Liver (tissue), 9 donors: ENCODE data around the gene LSM4. TPM values are rescaled to one million over a fixed set of nuclear protein-coding genes. Genes with fewer than 3 reads are reported as not detected.

Experiments
- DNase-seq: peaks from one replicate; pipeline ENCODE4 v3.0.0-alpha.2; 2017; ENCODE audit warnings: low spot score
- H3K27ac ChIP-seq, 2 donors: one replicate each; pipeline ENCODE4 v1.7.0; 2013; ENCODE audit warnings: inconsistent platforms in 2 of 2, low read length in 2 of 2, control low read depth in 1 of 2, low read depth in 1 of 2, mild to moderate bottlenecking in 1 of 2
- H3K27me3 ChIP-seq, 4 donors: one replicate each; pipeline versions ENCODE4 v1.6.1 to v1.7.0; 2013; ENCODE audit warnings: low read length in 3 of 4, inconsistent platforms in 1 of 4, mild to moderate bottlenecking in 1 of 4, moderate library complexity in 1 of 4; ENCODE audit not compliant: control insufficient read depth in 4 of 4, insufficient read depth in 4 of 4
- H3K36me3 ChIP-seq, 4 donors: one replicate each; pipeline versions ENCODE4 v1.6.1 to v1.7.0; 2013; ENCODE audit warnings: low read length in 3 of 4, mild to moderate bottlenecking in 3 of 4, low read depth in 1 of 4, moderate library complexity in 1 of 4; ENCODE audit not compliant: control insufficient read depth in 4 of 4, insufficient read depth in 3 of 4
- H3K4me1 ChIP-seq, 4 donors: one replicate each; pipeline versions ENCODE4 v1.6.1 to v1.7.0; 2013; ENCODE audit warnings: low read length in 3 of 4, mild to moderate bottlenecking in 3 of 4, moderate library complexity in 1 of 4; ENCODE audit not compliant: control insufficient read depth in 4 of 4, insufficient read depth in 4 of 4
- H3K4me3 ChIP-seq, 3 donors: one replicate each; pipeline versions ENCODE4 v1.6.1 to v1.7.0; 2013; ENCODE audit warnings: low read length in 3 of 3, control low read depth in 1 of 3, low read depth in 1 of 3, mild to moderate bottlenecking in 1 of 3
- H3K9ac ChIP-seq, 2 donors: one replicate each; pipeline ENCODE4 v1.7.0; 2013; ENCODE audit warnings: low read length in 2 of 2, mild to moderate bottlenecking in 2 of 2, moderate library complexity in 2 of 2, control low read depth in 1 of 2, low read depth in 1 of 2
- H3K9me3 ChIP-seq, 4 donors: one replicate each; pipeline versions ENCODE4 v1.6.1 to v1.7.0; 2013; ENCODE audit warnings: low read length in 3 of 4; ENCODE audit not compliant: control insufficient read depth in 4 of 4
- EGR1 ChIP-seq, 2 donors: IDR thresholded peaks; 2 replicates each; pipeline ENCODE4 v1.6.1; 2016 to 2018; ENCODE audit warnings: antibody characterized with exemption in 2 of 2, low read depth in 2 of 2
- FOXA1 ChIP-seq: IDR thresholded peaks from 2 replicates; pipeline ENCODE4 v1.6.1; 2016; ENCODE audit warnings: antibody characterized with exemption
- FOXA2 ChIP-seq: IDR thresholded peaks from 2 replicates; pipeline ENCODE4 v1.6.1; 2016; ENCODE audit warnings: antibody characterized with exemption
- GABPA ChIP-seq, 2 donors: IDR thresholded peaks in 1 of 2; conservative IDR thresholded peaks in 1 of 2; 2 replicates each; pipeline ENCODE4 v1.6.1; 2016; ENCODE audit warnings: antibody characterized with exemption in 2 of 2, mild to moderate bottlenecking in 1 of 2, moderate library complexity in 1 of 2
- HNF4A ChIP-seq, 2 donors: conservative IDR thresholded peaks; 2 replicates each; pipeline ENCODE4 v1.6.1; 2016; ENCODE audit warnings: antibody characterized with exemption in 2 of 2, mild to moderate bottlenecking in 2 of 2
- HNF4G ChIP-seq: IDR thresholded peaks from 2 replicates; pipeline ENCODE4 v1.6.1; 2016; ENCODE audit warnings: antibody characterized with exemption
- JUND ChIP-seq, 2 donors: IDR thresholded peaks; 2 replicates each; pipeline ENCODE4 v1.6.1; 2016; ENCODE audit warnings: antibody characterized with exemption in 2 of 2
- RAD21 ChIP-seq, 2 donors: IDR thresholded peaks; 2 replicates each; pipeline ENCODE4 v1.6.1; 2016; ENCODE audit warnings: antibody characterized with exemption in 2 of 2, mild to moderate bottlenecking in 2 of 2
- SP1 ChIP-seq: IDR thresholded peaks from 2 replicates; pipeline ENCODE4 v1.6.1; 2018; ENCODE audit warnings: antibody characterized with exemption, mild to moderate bottlenecking
- TAF1 ChIP-seq: conservative IDR thresholded peaks from 2 replicates; pipeline ENCODE4 v1.6.1; 2016; ENCODE audit warnings: antibody characterized with exemption, mild to moderate bottlenecking
- YY1 ChIP-seq: IDR thresholded peaks from 2 replicates; pipeline ENCODE4 v1.6.1; 2016; ENCODE audit warnings: antibody characterized with exemption, mild to moderate bottlenecking
- WGBS: extraction: QIAGEN DNeasy Blood & Tissue Kit; methylation state at CpG from one replicate; pipeline ENCODE4 v1.1.7; 2013; 5-methylcytosine and 5-hydroxymethylcytosine counted together
- polyA plus RNA-seq, 2 donors: library from polyadenylated mRNA; stranded (reverse) in 1 of 2; unstranded in 1 of 2; fragments of 200-250 nt in 1 of 2; fragments of >200 nt in 1 of 2; fragmentation: Nextera tagmentation in 1 of 2; extraction: Ambion mirVana in 1 of 2; gene quantifications; one replicate each; pipeline versions ENCODE4 v1.2.1 to v1.2.3, GENCODE V29; 2013 to 2015
- total RNA-seq, 2 donors: library from RNA; depleted of rRNA; stranded (reverse); fragments of >200 nt; gene quantifications; one replicate each; pipeline ENCODE4 v1.2.3, GENCODE V29; 2014
- TF ChIP-seq, protein P1 (sequence below): IDR thresholded peaks from 2 replicates; pipeline ENCODE4 v1.6.1; 2016; ENCODE audit warnings: antibody characterized with exemption
- TF ChIP-seq, protein P2 (sequence below): IDR thresholded peaks from 2 replicates; pipeline ENCODE4 v1.6.1; 2016; ENCODE audit warnings: antibody characterized with exemption
- TF ChIP-seq, protein P3 (sequence below): IDR thresholded peaks from 2 replicates; pipeline ENCODE4 v1.6.1; 2016; ENCODE audit warnings: antibody characterized with exemption, mild to moderate bottlenecking
- donor health status: healthy.
- donor health status: healthy.
- donor health status: healthy.
- donor health status: healthy.
- donor health status: healthy.

LSM4 gene
- total and polyA plus RNA-seq, 4 donors: 42.4 to 100 (median 75.1) TPM

DNA sequence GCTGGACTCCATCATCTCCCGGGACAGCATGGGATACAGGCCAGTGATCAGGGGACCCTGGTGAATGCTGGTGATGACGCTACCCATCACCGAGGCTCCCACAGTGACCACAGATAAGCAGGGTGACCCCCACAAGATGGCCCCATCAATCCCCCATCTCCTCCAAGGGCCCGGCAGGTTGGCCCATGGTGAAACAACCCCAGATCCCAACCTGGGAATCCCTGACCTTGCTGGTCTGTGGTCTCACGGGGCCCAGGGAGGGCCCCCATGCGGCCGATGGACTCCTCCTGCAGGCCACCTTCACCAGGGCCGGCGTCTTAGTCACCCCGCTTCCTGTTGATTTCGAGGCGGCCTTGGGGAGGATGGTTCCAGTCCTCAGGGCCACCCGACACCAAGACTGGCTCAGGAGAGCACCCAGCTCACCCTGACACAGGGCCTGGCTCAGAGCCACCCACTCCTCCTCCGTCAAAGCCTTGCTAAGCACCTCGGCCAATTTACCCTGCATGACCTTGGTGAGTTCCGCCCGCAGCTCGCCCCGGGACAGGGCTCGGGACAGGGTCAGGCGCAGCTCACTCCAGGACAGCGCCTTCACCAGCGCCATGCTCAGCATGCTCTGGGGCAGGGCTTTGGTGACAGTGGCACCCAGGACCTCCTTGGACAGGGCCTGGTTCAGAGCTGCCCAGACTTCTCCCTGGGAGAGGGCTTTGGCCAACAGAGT, 58.6 kb downstream of the LSM4 start:
- TF ChIP-seq FOXA2 (no peak), HNF4A (conservative IDR thresholded peaks at IDR 0.05) (no peak), GABPA (IDR thresholded peaks at IDR 0.05 in 1 of 2, conservative IDR thresholded peaks at IDR 0.05 in 1 of 2) (no peak)
- TF ChIP-seq, protein P1, sequence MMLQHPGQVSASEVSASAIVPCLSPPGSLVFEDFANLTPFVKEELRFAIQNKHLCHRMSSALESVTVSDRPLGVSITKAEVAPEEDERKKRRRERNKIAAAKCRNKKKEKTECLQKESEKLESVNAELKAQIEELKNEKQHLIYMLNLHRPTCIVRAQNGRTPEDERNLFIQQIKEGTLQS: no peak
- Histone ChIP-seq H3K27ac (no peak overlapping the region), H3K9ac (no peak overlapping the region), H3K9me3 (no peaks in the 10 kb centered on the region), H3K4me3 (no peak overlapping the region), H3K36me3 (peaks cover 0 to 35% (median 8%) of the 10 kb centered on the region in 4 donors), H3K4me1 (no peaks in the 10 kb centered on the region), H3K27me3 (no peaks in the 10 kb centered on the region)
- no peak for DNase-seq
- 94% methylated on average over 23 of the region's 23 CpGs for WGBS

DNA sequence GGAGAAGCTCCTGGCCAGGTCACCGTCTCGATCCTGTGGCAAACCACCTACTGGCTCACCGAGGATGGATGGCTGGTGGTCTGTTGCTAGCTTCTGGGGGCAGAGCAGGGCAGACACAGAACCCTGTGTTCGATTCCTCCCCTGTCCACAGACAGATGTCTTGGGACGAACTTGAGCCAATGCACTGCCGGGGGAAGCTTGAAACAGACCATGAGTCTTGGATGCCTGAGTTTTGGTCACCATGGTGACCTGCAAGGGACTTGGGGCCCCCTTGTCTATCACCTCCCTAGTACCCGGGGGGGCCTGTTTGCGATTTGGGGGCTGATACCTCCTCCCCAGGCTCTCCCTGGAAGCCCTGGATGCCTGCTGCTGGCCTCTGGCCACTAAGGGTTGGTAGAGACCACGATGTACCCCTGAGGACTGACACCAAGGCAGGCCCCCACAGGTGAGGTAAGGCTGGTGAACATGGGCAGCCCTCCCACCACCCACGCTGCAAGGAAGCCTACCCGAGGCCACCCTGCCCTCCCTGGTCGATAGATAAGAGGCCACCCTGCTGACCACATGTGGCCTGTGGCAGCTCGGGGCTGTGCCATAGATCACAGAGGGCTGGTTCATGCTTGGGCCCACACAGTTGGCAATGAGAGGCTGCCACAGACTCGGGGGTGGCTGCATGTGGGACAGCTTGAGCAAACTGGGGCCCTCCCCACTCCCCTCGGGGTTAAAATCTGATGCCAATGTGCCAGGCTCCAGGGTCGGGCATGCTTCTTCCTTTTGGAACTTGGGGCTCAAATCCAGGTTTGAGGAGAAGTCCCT, 59.3 kb downstream of the LSM4 start:
- no peaks in the 10 kb centered on the region for H3K27me3 ChIP-seq
- 90% methylated on average over 16 of the region's 16 CpGs for WGBS
- no peak overlapping the region for H3K27ac ChIP-seq
- DNase-seq: no peak
- no peak overlapping the region for H3K4me3 ChIP-seq
- H3K4me1 ChIP-seq: no peaks in the 10 kb centered on the region
- TF ChIP-seq HNF4A (conservative IDR thresholded peaks at IDR 0.05) (no peak), SP1 (no peak), EGR1 (IDR thresholded peaks at IDR 0.05; ENCODE audit: low read depth in 2 of 2) (no peak), FOXA1 (no peak), YY1 (no peak), HNF4G (no peak), JUND (IDR thresholded peaks at IDR 0.05) (no peak), TAF1 (no peak), RAD21 (IDR thresholded peaks at IDR 0.05) (no peak)
- TF ChIP-seq, protein P2, sequence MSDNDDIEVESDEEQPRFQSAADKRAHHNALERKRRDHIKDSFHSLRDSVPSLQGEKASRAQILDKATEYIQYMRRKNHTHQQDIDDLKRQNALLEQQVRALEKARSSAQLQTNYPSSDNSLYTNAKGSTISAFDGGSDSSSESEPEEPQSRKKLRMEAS: no peak
- TF ChIP-seq, protein P3, sequence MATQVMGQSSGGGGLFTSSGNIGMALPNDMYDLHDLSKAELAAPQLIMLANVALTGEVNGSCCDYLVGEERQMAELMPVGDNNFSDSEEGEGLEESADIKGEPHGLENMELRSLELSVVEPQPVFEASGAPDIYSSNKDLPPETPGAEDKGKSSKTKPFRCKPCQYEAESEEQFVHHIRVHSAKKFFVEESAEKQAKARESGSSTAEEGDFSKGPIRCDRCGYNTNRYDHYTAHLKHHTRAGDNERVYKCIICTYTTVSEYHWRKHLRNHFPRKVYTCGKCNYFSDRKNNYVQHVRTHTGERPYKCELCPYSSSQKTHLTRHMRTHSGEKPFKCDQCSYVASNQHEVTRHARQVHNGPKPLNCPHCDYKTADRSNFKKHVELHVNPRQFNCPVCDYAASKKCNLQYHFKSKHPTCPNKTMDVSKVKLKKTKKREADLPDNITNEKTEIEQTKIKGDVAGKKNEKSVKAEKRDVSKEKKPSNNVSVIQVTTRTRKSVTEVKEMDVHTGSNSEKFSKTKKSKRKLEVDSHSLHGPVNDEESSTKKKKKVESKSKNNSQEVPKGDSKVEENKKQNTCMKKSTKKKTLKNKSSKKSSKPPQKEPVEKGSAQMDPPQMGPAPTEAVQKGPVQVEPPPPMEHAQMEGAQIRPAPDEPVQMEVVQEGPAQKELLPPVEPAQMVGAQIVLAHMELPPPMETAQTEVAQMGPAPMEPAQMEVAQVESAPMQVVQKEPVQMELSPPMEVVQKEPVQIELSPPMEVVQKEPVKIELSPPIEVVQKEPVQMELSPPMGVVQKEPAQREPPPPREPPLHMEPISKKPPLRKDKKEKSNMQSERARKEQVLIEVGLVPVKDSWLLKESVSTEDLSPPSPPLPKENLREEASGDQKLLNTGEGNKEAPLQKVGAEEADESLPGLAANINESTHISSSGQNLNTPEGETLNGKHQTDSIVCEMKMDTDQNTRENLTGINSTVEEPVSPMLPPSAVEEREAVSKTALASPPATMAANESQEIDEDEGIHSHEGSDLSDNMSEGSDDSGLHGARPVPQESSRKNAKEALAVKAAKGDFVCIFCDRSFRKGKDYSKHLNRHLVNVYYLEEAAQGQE: no peak
- H3K9ac ChIP-seq: no peak overlapping the region
- H3K36me3 ChIP-seq: peaks cover 0 to 32% (median 8%) of the 10 kb centered on the region in 4 donors
- H3K9me3 ChIP-seq: no peaks in the 10 kb centered on the region
